H1 (cell line): Measurements from ENCODE around the gene SLC39A11. TPM values are rescaled to one million over a fixed set of nuclear protein-coding genes. Genes with fewer than 3 reads are reported as not detected.

Source experiments
- CTBP2 ChIP-seq: IDR thresholded peaks from 2 replicates; pipeline ENCODE4 v1.7.0; 2011; ENCODE audit warnings: borderline replicate concordance, mild to moderate bottlenecking, moderate library complexity, mixed read lengths, low read length; ENCODE audit not compliant: insufficient read depth, insufficient read length
- POLR2AphosphoS5 ChIP-seq: IDR thresholded peaks from 2 replicates; pipeline ENCODE4 v1.6.1; 2011; ENCODE audit warnings: low read depth, low read length
- RAD21 ChIP-seq, 2 experiments: IDR thresholded peaks in 1 of 2; conservative IDR thresholded peaks in 1 of 2; 2 replicates each; pipeline ENCODE4 v1.6.1; 2011; ENCODE audit warnings: low read depth in 2 of 2, low read length in 2 of 2, improper control_type of control experiment in 1 of 2, inconsistent platforms in 1 of 2, mild to moderate bottlenecking in 1 of 2, moderate library complexity in 1 of 2
- SAP30 ChIP-seq: fragments of 300-600 bp; sonication (generic); IDR thresholded peaks from 2 replicates; pipeline ENCODE4 v1.7.1; 2012; ENCODE audit warnings: low read length, moderate library complexity, mild to moderate bottlenecking, inconsistent platforms; ENCODE audit not compliant: insufficient read depth, insufficient replicate concordance
- SRF ChIP-seq: IDR thresholded peaks from 2 replicates; pipeline ENCODE4 v1.6.1; 2011; ENCODE audit warnings: mild to moderate bottlenecking, low read depth, low read length, moderate library complexity
- polyA plus RNA-seq, 7 experiments: library from polyadenylated mRNA; depleted of rRNA in 3 of 7; stranded (reverse) in 5 of 7; unstranded in 2 of 7; fragments of >200 nt in 5 of 7; fragments of 200-250 nt in 2 of 7; gene quantifications; 1 replicate in 5 of 7; 2 replicates in 1 of 7; 4 replicates in 1 of 7; pipeline versions ENCODE4 v1.2.1 to v1.2.3, GENCODE V29; 2011 to 2013; ENCODE audit warnings: missing spikeins in 2 of 7, mixed read lengths in 2 of 7
- total RNA-seq: library from RNA; stranded (reverse); fragmentation: NEBNext Ultra II Directional; extraction: Animal tissue kit (Norgen Biotek cat#: 25700); gene quantifications from 2 replicates; pipeline ENCODE4 v1.2.1, GENCODE V29; 2021

SLC39A11 gene
- total and polyA plus RNA-seq, 2 of the 8 experiments (the other 6 are each of a cell fraction or from before 2014, with no cell fraction given): 12.2 to 19.6 TPM

DNA sequence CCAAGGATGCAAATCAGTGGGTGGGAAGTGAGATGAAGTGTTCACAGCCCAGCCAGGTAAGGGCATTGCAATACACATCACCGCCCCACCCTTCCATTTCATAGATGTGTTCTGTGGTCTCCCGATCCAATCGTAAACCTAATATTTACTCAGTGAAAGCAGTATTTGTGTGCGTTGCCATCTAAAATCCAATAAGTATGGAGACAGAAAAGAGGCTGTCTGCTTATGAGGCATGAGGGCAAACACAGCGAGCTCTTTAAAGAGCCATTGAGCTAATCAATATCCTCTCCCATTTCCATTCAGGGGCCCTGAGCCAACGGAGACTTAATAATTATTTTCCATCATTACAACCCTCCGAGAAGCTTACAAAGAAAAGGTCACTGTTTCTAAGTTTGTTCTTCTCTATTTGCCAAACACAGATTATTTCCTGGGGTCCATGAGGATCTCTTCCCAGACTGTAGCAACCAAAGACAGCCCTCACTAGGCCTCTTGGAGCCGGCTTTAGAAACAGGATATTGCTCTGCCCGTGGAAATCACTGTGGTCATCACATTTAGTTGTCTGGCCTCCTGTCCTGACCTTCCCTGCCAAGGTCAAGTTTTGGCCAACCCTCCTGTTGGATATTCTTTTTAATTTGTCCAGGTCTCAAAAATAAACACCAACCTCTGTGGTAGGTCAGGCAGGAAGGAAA, 120.1 kb downstream of the SLC39A11 start (continued):
- no peak for TF ChIP-seq POLR2AphosphoS5
- no peak for TF ChIP-seq CTBP2
- TF ChIP-seq SAP30: no peak
- TF ChIP-seq SRF: no peak
- no peak for TF ChIP-seq RAD21 (IDR thresholded peaks at IDR 0.05 in 1 of 2, conservative IDR thresholded peaks at IDR 0.05 in 1 of 2; ENCODE audit: low read depth in 2 of 2, low read length in 2 of 2)
